NT2/D1 (cell line): ENCODE measurements around the gene SRSF1.

Experiments
- YY1 ChIP-seq: IDR thresholded peaks from 2 replicates; pipeline ENCODE4 v1.6.1; 2011; ENCODE audit not compliant: insufficient read length, insufficient read depth
- ZNF274 ChIP-seq: IDR thresholded peaks from 2 replicates; pipeline ENCODE4 v1.6.1; 2011; ENCODE audit warnings: mild to moderate bottlenecking, low read depth, low read length

GRCh38 chr17:57997085-57997809 is 9.8 kb downstream of the SRSF1 start:
- no peak for TF ChIP-seq ZNF274
- TF ChIP-seq YY1: no peak
